ENCODE results near the gene ITGB3. TPM values are rescaled to one million over a fixed set of nuclear protein-coding genes. Genes with fewer than 3 reads are reported as not detected.
A peak's percentile ranks its signal among the peaks of the same experiment; 100 is the strongest.

Gene ITGB3
- total RNA-seq, 3 donors from 2014 or later = 3.9 to 58.4 (median 6.8) TPM

DNA sequence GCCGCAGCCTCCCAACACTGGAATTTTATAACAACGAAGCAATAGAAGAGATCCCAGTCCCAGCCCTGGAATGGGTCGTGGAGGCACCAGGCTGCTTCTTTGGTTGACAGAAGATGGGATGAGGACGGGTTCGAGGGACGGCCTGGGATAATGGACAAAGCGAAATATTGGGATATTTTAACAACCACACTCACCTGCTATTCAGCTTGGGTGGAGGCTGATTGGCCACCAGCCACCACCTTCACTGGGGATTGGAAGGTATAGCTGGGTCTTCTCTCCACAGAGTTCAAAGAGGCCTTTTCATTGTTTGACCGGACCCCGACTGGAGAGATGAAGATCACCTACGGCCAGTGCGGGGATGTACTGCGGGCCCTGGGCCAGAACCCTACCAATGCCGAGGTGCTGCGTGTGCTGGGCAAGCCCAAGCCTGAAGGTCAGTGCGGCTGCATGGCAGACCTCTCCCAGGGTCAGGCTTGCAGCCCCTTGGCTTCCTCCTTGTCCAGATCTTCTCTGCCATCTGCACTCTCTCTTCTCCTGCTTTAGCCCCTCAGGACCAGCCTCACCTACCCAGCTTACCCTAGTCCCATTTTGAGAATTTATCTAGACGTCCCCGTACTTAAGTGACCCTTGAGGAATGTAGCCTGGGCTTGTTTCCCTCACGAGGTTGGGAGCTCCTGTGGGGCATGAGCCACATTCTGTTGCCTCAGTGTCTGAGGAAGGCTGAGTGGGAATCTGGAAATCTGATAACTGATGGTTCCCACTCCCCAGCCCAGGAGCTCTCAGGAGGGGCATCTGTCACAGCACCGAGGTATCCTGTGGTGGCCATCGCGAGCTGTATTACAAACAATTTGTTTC, 33.8 kb upstream of the ITGB3 start:
- Histone ChIP-seq H3K9me3 (no peaks in the 10 kb centered on the region), H3K4me1 (ENCODE audit: low read depth) (no peaks in the 10 kb centered on the region), H3K36me3 (ENCODE audit: low read depth) (no peaks in the 10 kb centered on the region), H3K4me3 (no peak overlapping the region)
- DNase-seq = no peak
- intact Hi-C loops (cut with DNase I, micrococcal nuclease) = loop anchor here in 1 of 2 donors (10.0 kb wide), 1 partner anchor 395 kb away; no protein-coding TSS in a partner anchor
- TF ChIP-seq, protein P1, sequence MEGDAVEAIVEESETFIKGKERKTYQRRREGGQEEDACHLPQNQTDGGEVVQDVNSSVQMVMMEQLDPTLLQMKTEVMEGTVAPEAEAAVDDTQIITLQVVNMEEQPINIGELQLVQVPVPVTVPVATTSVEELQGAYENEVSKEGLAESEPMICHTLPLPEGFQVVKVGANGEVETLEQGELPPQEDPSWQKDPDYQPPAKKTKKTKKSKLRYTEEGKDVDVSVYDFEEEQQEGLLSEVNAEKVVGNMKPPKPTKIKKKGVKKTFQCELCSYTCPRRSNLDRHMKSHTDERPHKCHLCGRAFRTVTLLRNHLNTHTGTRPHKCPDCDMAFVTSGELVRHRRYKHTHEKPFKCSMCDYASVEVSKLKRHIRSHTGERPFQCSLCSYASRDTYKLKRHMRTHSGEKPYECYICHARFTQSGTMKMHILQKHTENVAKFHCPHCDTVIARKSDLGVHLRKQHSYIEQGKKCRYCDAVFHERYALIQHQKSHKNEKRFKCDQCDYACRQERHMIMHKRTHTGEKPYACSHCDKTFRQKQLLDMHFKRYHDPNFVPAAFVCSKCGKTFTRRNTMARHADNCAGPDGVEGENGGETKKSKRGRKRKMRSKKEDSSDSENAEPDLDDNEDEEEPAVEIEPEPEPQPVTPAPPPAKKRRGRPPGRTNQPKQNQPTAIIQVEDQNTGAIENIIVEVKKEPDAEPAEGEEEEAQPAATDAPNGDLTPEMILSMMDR (IDR thresholded peaks at IDR 0.05) = no peak
- no peak for ATAC-seq

DNA sequence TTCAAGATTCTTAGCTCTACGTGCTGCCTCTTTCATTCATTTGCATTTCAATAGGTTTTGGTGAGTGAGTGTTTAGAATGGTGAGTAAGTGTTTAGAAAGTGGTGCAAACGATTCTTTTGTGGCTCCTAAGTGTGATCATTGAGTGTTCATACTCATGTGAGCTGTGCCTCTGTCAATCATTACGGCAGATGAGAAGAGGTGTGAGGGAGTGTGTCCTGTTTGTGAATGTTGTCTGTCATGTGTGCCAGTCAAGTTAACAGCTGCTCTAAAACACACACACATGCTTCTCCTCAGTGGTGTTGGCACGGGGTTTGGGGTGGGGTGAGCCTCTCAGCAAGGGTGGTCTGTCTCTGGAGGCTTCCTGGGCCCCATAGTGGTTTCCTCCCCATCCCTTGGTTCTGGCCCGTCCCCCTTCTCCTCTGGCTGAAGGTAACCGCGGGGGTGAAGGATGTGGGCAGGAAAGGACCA, 33.1 kb upstream of the ITGB3 start:
- no peaks in the 10 kb centered on the region for H3K36me3 ChIP-seq (ENCODE audit: low read depth)
- no peaks in the 10 kb centered on the region for H3K9me3 ChIP-seq
- H3K4me1 ChIP-seq (ENCODE audit: low read depth) = no peaks in the 10 kb centered on the region
- intact Hi-C loops (cut with DNase I, micrococcal nuclease) = loop anchor here in 1 of 2 donors (10.0 kb wide), 1 partner anchor 394 kb away; no protein-coding TSS in a partner anchor
- DNase-seq (no peak), ATAC-seq (peak; percentile 14)
- no peak overlapping the region for H3K4me3 ChIP-seq
- TF ChIP-seq, protein P1 (IDR thresholded peaks at IDR 0.05) = no peak

DNA sequence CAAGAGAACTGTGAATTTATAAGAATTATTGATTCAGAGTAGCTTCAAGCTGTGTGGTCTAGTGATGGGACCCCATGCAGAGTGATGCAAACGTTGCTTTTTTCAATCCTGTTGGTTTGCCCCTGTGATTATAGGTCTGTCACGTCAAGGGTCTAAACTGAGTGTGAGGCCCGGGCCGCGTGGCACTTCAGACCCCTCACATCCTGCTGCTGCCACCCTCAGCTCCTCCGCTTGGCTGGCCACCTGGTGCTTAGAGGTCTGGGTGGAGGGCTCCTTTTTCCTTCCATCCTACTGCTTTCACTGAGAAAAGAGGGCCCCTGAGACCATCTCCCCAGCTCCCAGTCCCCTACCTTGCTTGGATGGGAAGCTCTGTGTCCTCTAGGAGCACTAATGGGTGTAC, 32.5 kb upstream of the ITGB3 start:
- TF ChIP-seq, protein P1 (IDR thresholded peaks at IDR 0.05) = no peak
- intact Hi-C loops (cut with DNase I, micrococcal nuclease) = loop anchor here in 1 of 2 donors (10.0 kb wide), 1 partner anchor 394 kb away; no protein-coding TSS in a partner anchor
- no peaks in the 10 kb centered on the region for H3K4me1 ChIP-seq (ENCODE audit: low read depth)

DNA sequence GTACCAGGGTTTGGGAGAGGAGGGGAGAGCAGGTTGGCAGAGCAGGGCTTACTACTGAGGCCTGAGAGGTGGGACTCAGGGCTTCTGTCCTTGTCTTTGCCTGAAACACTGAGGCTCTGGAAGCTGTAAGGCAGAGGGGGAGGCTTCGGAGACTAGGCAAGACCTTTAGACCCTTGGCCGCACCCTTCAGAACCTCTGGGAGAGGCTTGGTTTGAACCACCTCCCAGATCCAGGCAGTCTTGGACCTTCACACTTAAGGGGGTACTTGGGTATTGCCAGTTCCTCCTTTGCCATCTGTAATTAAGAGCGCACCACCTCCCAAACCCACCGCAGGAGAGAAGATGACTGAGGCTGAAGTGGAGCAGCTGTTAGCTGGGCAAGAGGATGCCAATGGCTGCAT, 31.6 kb upstream of the ITGB3 start:
- intact Hi-C loops (cut with DNase I, micrococcal nuclease) = loop anchor here in 1 of 2 donors (10.0 kb wide), 1 partner anchor 393 kb away; no protein-coding TSS in a partner anchor
- no peak overlapping the region for H3K4me3 ChIP-seq
- no peaks in the 10 kb centered on the region for H3K9me3 ChIP-seq
- no peaks in the 10 kb centered on the region for H3K36me3 ChIP-seq (ENCODE audit: low read depth)
- ATAC-seq = peak; percentile 34
- TF ChIP-seq, protein P1 (IDR thresholded peaks at IDR 0.05) = no peak
- H3K4me1 ChIP-seq (ENCODE audit: low read depth) = no peaks in the 10 kb centered on the region
- no peak for DNase-seq

More for the DNA sequence above, 32.5 kb upstream of the ITGB3 start:
- no peaks in the 10 kb centered on the region for H3K36me3 ChIP-seq (ENCODE audit: low read depth)
- no peak overlapping the region for H3K4me3 ChIP-seq
- no peak for ATAC-seq
- H3K9me3 ChIP-seq = no peaks in the 10 kb centered on the region
- no peak for DNase-seq

DNA sequence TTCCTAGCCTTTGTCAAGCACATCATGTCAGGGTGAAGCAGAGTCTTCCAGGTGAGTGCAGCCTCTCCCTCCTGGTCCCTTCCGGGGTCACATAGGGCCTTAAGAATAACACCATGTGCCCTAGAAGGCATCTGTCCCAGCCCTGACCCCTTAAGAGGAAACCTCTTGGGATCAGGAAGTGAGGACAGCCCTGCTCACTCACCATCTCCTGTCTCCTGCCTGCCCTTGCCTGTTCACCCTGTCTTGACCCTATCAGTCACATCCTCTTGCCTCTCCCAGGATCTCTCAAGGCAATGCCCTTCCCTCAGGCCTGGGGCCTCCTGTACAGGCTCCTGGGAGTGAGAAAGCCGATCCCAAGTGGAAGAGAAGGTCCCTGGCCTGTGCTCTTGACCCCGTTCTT, 30.6 kb upstream of the ITGB3 start:
- H3K36me3 ChIP-seq (ENCODE audit: low read depth) = no peaks in the 10 kb centered on the region
- intact Hi-C loops (cut with DNase I, micrococcal nuclease) = loop anchor here in 1 of 2 donors (10.0 kb wide), 1 partner anchor 392 kb away; no protein-coding TSS in a partner anchor
- H3K4me1 ChIP-seq (ENCODE audit: low read depth) = no peaks in the 10 kb centered on the region
- ATAC-seq = peak; percentile 20
- no peak for DNase-seq
- H3K9me3 ChIP-seq = no peaks in the 10 kb centered on the region
- no peak overlapping the region for H3K4me3 ChIP-seq
- TF ChIP-seq, protein P1 (IDR thresholded peaks at IDR 0.05) = no peak
